Activated T-helper 1 cell treated with anti-CD3 and anti-CD28 coated beads, Interleukin-2, amount 50 U/mL, for 16 hours (primary cell): ENCODE results near the gene FKBP1A.
"Not testable (repeated sequence)": the region's sequence is repeated elsewhere in the genome, so short reads cannot be mapped to it uniquely, and the experiment has no call there.

Source experiments
- DNase-seq, 2 donors: peaks; one replicate each; pipeline ENCODE4 v3.0.0-alpha.2; 2020; ENCODE audit warnings: low read depth in 1 of 2, low spot score in 1 of 2

Gene FKBP1A

GRCh38 chr20:1368448-1369199, 24.2 kb downstream of the FKBP1A start:
- no peak for DNase-seq

GRCh38 chr20:1367479-1367878, 25.4 kb downstream of the FKBP1A start:
- DNase-seq, result no peak

- DNase-seq, result no peak
Observed at GRCh38 chr20:1364106-1364505, 28.7 kb downstream of the FKBP1A start.

DNA sequence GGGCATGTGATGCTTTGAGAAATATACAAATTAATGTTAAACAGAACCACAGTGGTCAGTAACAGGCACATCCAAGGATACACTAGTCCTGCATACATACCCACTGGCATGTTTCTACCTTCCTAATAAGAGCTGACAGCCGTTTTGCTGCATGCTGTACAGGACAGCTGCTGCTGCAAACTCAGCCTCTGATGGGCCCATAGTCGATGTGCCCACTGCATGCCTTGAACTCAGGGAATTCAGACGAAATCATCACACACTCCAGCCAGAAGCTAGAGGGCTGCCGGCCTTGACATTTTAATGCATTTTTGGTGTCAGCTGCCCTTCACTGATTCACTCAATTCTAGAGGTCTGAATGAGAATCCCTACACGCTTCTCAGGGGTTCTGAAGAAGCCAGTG, 29.3 kb downstream of the FKBP1A start:
- DNase-seq, result no peak

DNA sequence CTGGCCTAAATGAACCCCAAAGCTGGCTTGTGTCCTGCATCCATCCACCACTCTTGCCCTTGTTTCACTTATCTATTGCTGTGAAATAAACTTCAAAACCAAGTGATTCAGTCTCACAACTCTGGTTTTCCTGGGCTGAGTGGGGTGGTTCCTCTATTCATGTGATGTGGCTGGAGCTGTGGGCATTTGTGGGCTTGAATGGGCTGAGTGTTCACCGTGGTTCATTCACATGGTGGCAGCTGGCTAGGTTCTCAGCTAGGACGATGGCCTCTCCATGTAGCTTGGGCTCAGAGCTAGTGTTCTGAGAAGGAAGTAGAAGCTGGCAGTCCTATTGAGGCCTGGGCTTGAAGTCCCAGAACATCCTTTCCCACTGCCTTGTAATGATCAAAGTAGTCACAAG, 30.4 kb downstream of the FKBP1A start:
- DNase-seq, result no peak

- DNase-seq, result no peak
Observed at GRCh38 chr20:1360094-1360846, 32.6 kb downstream of the FKBP1A start.

GRCh38 chr20:1357921-1358671, 34.8 kb downstream of the FKBP1A start:
- DNase-seq, result no peak

GRCh38 chr20:1353956-1354355, 38.9 kb downstream of the FKBP1A start:
- DNase-seq, result no peak

GRCh38 chr20:1346315-1346969, 46.4 kb downstream of the FKBP1A start:
- DNase-seq, result no peak

- DNase-seq, result no peak
Observed at GRCh38 chr20:1345756-1346093, 47.1 kb downstream of the FKBP1A start.

DNA sequence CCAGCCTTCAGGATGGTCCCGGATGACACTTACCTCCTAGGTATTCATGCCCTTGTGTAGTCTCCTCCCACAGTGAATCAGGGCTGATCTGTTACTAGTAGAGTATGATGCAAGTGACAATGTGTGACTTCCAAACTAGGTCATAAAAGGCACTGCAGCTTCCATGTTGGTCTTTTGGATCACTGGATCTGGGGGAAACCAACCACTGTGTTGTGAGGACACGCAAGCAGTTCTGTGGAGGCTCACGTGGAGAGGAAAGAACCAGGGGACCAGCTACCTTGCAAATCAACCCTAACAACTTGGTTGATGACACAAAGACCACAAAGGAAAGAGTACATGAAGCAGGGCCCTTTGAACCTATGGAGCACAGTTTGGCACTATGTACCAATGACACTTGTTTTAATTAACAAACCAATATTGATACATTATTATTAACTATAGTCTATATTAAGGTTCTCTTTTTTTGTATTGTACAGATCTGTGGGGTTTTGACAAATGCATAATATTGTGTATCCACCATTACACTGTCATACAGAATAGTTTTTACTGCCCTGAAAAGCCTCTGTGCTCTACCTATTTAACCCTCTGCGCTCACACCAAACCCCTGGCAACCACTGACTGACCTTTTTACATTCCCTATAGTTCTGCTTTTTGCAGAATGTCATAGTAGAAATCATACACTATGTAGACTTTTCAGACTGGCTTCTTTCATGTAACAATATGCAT, 47.7 kb downstream of the FKBP1A start:
- DNase-seq, result no peak

- not testable (repeated sequence) for DNase-seq
Observed at GRCh38 chr20:1343446-1344124, 49.3 kb downstream of the FKBP1A start.

DNA sequence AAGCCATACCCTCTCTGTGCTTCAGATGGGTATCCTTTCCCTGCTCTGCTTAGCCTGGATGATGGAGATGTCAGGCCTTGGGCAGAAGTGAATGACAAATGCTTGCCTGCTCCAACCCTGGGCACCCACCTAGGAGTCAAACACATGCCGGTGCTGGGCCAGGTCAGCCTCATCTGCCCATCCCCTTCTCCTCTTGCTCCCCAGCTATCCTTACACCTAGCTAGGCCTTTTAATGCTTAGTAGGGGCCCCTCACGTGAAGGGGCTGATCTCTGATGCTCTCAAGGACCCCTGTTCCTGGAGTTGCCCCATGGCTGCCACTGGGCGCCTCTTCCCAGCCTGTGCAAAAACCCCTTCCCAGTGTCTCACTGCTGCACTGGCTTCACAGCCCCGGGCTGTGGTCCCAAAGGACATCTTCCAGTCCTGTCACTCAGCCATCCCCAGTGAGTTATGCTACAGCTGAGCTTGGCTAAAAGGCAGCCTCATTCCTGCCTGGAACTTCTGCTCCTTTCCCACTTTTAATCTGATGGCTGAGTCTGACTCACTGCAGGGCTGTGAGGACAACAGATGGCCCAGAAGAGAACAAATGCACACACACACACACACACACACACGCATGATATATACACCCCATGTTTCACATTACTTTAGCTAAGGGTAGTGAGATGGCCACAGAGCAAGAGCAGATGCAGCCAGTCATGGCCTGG, 51.1 kb downstream of the FKBP1A start:
- DNase-seq, result no peak

DNA sequence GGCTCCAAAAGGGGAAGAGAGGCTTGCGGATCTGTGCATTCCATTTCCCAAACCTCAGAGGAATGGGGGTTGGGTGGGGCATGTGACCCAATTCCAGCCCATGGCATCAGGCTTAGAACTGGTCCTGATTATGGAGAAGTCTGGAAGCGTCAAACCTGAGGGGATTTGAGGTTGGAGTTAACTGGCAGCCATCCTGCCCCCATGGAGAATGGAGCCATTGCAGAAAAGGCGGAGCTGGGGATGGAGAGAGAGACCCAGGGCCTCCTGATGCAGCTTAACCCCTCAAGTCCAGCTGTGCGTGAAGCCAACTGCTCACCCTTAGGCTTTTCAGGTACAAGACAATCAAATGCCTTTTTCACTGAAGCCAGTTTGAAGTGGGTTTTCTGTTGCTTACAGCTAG, 54.1 kb downstream of the FKBP1A start:
- DNase-seq, result no peak

DNA sequence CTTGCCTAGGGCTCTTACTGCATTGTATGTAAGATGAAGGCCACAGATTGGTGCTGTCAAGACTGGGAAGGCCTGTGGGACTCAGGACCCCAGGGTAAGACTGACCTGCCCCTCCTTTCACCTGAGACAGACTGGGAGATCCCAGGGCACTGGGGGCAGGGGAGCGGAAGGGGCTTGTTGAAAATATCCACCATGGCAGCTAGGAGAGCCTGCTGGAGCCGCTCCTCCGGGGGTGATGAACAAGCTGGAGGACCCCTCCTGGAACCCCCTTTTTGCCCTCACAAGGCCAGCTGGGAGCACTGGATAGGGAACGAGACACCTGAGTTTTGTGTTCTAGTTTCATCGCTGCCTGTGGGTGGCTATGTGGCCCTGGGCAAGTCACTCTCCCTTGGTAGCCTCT, 54.8 kb downstream of the FKBP1A start:
- no peak for DNase-seq

GRCh38 chr20:1337441-1337840, 55.4 kb downstream of the FKBP1A start:
- DNase-seq, result no peak

- no peak for DNase-seq
Observed at GRCh38 chr20:1336699-1337367, 56.0 kb downstream of the FKBP1A start.

DNA sequence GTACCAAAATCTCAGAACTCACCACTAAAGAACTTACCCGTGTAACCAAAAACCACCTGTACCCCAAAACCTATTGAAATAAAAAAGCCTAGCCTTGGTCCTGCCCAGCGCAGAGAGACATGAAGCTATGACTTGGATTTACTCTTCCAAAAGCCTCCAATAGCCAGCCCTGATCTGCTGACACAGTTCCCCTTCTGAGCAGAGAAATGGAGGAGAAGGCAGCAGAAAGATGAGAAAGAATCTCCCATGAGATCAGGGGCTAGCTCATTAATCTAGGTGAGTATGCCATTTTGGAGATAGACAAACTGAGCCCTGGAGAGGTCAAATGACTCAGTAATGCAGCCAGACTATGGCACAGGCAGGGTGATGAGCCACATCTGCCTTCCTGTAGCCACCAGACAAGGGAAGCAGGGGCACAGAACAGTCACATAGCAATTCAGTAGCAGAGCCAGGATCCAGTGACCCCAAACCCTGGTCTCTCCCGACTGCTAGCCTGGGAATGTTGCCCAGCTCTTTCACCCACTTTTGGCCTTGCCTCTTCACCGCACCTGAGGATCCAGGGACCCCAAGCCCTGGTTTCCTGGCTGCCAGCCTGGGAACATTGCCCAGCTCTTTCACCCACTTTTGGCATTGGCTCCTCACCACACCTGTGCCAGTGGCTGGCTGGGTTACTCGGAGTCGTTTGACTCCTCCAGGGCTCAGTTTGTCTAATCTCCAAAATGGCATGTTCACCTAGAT, 56.7 kb downstream of the FKBP1A start:
- no peak for DNase-seq
